Epithelial cell of prostate (primary cell): Measurements from ENCODE around the gene GTF2H4.

Experiments used
- DNase-seq: peaks from one replicate; pipeline ENCODE4 v3.0.0-alpha.2; 2011; ENCODE audit warnings: low read depth, low spot score
- H3K27ac ChIP-seq: fragments of 450-650 bp; 2 replicates; pipeline ENCODE4 v1.5.1; 2017; ENCODE audit warnings: mild to moderate bottlenecking

The GTF2H4 gene

DNA sequence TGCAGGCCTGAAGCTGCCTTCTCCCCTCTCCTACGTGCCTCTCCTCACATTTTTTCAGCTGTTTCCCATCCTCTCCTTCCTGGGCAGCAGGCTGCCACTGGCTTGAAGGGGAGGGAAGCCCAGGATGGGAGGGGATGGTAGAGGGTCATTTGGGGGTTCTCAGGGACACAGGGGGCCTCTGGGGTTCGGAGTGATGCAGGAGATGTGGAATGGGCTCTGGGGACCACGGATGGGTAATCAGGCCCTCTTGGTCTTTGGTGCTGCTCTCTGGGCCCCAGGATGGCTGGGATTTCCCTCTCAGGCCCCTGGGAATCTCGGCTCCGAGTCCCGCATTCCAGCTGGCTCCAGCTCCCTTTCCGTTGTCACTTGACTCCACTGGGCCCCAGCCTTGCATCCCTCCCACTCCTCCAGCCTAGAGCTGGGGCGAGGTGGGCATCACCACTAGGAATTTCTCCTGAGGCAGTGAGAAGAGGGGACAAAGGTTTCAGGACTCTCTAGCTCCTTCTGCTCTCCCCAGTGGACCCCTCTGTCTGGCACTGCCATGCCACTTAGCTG, 25.7 kb upstream of the GTF2H4 start:
- peak overlapping the region; percentile 99 for H3K27ac ChIP-seq
- no peak for DNase-seq

DNA sequence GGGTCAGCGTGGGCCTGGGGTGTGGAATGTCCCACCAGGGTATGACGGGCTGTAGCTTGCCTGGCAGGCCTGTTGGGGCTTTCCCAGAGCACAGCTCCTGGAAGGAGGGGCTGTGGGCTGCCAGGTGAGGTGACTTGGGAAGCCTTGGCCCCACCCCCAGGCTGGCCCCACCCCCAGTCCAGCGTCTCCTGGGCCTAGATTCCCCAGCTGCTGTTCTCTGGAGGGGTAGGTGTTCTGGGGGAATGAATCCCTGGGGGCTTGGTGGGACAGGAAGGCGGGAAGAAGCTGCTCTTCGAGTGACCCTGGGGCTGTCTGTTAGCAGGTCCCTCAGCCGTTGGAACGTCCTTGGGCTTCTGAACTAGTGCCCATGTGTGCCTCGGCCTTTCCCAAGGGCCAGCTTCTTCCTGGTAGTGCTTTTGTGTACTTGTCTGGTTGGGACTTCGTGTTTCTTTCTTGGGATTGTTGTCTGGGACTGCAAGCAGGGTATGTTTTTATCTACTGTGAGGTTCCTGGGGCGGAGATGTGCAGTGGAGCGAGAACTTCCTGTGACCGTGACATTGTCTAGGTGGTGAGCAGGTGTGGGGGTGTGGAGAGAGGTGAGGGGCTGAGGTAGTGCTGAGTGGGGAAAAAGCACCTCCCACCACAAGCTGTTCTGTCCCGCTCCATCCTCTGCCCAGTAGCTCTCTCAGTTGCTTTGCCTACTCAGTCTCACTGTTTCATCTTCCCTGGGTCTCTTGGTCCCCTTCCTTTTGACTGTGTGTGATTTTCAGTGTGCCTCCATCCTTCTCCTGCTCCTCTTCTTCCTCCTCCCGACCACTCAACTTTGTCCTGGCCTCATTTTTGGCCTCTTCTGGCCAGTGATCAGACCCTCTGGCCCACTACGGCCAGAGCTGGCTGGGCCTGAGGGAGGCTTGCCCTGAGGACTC, 25.0 kb upstream of the GTF2H4 start:
- H3K27ac ChIP-seq = peak overlapping the region; percentile 99
- DNase-seq = no peak

DNA sequence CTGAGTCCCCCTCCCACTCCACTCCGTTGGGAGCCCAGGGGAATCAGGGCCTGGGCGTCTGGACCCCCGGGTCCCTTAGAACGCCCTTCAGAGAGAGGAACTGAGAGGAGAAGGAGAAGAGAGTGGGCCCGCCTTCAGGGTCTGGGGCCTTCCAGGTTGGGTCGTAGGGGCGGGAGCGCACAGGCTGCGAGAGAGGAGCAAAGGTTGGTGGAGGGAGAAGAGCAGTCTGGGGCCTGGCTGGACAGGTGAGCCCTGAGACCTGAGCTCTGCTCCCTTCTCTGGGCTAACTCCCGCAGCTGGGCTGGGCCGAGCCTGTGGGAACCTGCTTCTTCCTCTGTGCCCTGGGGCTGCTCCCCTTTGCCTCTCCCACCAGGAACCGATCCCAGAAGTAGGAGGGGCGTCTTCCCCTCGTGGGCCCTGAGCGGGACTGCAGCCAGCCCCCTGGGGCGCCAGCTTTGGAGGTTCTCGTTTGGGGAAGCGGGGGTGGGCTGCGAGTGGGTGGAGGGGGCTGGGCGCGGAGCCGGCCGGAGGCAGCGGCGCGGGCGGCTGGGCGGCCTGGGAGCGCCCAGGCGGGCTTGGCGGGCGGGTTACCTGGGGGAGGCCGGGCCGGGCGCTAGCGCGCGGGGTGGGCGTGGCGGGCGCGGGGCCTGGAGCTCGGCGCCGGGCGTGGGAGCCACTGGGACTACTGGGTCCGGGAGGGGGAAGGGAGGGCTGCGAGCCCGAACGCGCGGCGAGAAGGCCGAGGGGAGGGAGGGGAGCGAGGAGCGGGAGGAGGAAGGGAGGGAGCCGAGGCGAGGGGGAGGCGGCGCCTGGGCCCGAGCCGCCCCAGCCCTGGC, 24.1 kb upstream of the GTF2H4 start, which contains the start of gene DDR1:
TSS of gene DDR1 (plus strand) at position 835 of the 836 bp plus-strand sequence. CDS start 4,211 bp downstream, outside the sequence.
- peak within 1 kb of the TSS; percentile 99 for H3K27ac ChIP-seq
- DNase-seq = no peak

DNA sequence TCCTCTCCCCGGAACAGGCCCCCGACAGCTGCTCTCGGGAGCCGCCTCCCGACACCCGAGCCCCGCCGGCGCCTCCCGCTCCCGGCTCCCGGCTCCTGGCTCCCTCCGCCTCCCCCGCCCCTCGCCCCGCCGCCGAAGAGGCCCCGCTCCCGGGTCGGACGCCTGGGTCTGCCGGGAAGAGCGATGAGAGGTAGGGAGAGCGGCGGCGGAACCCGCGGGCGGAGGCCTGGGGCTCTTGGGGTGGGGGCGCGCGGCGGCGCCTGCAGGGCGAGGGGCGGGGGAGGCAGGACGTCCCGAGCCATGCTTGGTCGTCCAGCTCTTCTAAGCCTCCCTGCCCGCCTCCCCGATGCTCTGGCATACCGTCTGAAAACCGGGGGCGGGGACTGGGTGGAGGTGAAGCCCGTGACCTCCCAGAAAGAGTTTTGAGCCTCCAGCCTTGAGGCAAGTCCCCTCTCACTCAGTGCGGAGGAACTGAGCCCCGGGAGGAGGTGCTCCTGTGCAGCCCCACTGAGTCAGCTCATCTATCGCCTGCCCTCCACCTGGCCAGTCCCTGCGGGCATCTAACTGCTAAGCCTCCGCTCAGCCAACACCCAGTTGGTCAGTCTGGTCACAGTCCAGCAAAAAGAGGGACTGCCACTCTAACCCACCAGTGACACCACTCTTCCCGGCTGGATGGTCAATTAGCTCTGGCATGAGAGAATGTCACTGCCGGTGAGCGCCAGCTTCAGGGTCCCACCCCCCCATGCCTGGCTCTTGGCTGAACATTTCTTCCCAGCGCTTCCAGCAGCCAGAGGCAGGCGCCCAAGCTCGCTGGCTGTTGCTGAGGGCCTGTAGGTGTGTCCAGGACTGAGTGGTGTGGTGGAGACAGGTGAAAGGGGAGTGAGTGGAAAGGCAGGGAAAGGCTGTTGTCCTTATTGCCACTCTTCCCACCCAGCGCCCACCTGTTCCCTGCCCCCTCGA, 23.2 kb upstream of the GTF2H4 start:
- no peak for DNase-seq
- peak overlapping the region; percentile 99 for H3K27ac ChIP-seq

DNA sequence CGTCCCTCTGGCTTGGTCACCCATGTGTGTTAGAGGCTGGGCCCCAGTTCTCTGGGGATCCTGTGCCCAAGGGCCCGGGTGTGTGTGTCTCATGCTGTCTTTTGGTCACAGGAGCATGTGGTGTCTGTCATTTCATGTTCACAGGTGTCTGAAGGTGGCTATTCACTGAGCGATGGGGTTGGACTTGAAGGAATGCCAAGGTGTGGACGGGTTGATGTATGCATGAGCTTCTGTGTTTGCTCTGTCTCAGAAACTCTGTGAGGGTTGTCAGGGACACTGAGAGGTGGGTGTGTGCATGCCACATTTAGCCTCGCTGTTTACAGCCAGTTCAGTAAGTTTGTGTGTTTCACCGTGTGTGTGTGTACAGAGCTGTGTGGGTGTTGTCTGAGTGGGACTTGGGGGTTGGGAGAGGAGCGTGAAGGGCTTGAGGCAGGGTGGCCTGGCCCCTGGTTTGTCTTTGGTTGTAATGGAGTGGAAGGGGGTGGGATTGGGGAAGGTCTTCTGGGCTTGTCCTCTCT, 22.5 kb upstream of the GTF2H4 start:
- DNase-seq = no peak
- peak overlapping the region; percentile 99 for H3K27ac ChIP-seq

DNA sequence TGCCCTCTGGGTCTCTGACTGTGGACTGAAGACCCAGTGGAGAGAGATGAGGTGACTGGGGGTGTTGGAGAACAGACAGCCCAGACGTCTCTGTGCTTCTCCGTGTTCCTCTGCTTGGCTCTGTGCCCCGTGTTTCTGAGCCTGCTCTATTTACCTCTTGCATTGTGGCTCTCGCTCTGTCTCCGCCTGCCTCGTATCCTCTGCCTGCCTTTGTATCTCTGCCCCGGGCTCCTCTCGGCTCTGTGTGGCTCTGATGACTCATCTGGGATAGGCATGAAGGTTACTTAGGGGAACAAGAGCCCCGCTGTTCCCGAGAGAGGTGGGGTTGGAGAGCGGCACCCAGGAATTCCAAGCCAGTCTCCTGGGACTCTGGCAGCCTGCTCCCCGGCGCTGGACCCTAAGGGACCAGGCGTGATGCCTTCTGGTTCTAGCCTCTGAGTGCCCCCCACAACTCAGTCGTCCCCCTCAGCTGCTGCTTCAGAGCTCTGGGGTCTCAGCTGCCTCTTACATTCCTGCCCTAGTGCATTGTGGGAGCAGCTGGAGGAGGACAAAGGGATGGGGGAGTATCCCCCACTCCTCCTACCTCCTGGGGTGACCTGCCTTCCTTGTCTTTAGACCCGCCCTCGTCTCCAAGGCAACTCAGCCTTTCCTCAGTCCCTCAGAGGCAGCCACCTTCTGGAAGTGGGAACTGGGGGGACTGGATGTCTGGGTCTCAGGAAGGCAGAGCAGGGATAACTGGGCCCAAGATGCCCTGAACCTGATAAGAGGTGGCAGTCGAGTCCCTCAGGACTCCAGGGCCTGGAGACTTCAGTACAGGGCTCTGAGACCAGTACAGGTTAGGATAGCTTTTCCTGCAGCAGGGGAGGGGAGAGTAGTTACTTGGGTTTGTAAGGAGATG, 21.8 kb upstream of the GTF2H4 start:
- no peak for DNase-seq
- H3K27ac ChIP-seq = peak overlapping the region; percentile 99

DNA sequence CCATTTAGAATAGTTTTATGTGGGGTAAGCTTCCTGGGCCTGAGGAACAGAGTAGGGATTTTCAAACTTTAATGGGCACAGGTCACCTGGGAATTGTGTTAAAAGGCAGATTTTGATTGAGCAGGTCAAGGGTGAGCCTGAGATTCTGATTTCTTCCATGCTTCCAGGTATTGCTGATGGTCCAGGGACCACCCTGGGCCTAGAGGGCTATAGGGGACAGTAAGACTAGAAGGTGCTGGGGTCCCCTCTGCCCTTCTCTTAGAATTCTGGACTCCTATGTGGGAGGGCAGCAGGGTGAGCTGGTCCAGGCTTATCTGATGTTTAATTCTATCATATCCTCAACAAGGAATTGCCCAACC, 21.1 kb upstream of the GTF2H4 start:
- no peak for DNase-seq
- H3K27ac ChIP-seq = peak overlapping the region; percentile 99

DNA sequence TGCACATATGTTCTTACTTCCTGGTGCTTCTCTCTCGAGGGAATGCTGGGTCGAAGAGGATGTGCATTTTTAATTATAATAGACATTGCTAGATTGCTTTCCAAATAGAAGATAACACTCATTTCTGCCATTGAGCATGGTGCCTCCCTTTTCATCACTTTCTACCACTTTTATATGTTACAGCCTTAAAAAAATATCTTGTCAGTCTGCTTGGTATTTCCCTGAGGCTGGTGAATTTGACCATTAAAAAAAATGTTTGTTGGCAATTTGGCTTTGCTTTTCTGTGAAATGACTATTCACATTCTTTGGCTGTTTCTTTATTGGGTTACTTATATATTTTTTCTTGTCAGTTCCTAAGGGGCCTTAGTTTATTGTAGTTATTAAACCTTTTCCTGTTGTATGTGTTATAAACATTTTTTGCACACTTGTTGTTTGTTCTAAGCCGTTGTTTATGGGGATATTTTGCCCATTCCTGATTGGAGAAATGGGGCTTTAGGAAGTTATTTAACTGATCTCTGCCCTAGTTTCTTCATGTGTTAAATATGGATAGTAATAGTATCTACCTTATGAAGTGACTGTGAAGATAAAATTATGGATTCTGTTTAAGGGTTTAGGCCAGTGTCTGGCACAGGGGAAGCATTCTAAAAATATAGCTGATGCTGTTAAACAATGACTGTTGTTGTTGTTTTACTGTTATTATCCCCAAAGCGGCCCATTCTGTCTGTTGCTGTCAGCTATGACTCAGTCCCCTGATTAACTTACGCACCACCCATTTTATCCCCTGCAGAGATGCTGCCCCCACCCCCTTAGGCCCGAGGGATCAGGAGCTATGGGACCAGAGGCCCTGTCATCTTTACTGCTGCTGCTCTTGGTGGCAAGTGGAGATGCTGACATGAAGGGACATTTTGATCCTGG, 19.8 kb upstream of the GTF2H4 start:
- H3K27ac ChIP-seq = peak overlapping the region; percentile 99
- DNase-seq = no peak

DNA sequence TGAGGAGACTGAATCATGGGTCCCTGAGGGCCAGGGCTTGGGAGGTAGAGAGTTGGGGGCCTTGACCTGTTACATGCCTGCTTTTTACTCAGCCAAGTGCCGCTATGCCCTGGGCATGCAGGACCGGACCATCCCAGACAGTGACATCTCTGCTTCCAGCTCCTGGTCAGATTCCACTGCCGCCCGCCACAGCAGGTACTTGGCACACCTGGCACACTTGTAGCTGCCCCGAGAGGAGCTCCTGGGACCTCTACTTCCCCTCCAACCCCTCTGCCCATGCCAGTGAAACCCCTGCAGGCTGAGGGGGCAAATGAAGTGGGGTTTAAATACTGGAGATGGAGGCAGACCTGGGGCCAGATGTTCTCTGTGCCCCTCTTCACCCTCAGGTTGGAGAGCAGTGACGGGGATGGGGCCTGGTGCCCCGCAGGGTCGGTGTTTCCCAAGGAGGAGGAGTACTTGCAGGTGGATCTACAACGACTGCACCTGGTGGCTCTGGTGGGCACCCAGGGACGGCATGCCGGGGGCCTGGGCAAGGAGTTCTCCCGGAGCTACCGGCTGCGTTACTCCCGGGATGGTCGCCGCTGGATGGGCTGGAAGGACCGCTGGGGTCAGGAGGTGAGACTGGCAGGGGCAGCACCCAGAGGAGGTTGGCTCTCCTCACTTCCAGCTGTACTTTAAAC, 19.1 kb upstream of the GTF2H4 start:
- peak overlapping the region; percentile 99 for H3K27ac ChIP-seq
- DNase-seq = no peak

DNA sequence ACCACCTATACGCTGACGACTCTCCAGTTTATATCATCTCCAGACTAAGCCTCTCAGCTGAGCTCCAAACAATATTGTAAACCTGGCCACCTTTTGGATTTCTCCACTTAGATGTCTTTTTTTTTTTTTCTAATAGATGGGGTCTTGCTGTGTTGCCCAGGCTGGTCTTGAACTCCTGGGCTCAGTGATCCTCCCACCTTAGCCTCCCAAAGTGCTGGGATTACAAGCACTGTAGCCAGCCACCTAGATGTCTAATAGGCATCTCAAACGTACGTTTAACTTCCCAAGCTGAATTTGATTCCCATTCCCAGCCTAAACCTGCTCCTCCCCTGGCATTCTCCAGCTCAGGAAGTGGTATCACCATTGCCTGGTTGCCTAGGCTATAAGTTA, 18.5 kb upstream of the GTF2H4 start:
- DNase-seq = no peak
- H3K27ac ChIP-seq = peak overlapping the region; percentile 99

DNA sequence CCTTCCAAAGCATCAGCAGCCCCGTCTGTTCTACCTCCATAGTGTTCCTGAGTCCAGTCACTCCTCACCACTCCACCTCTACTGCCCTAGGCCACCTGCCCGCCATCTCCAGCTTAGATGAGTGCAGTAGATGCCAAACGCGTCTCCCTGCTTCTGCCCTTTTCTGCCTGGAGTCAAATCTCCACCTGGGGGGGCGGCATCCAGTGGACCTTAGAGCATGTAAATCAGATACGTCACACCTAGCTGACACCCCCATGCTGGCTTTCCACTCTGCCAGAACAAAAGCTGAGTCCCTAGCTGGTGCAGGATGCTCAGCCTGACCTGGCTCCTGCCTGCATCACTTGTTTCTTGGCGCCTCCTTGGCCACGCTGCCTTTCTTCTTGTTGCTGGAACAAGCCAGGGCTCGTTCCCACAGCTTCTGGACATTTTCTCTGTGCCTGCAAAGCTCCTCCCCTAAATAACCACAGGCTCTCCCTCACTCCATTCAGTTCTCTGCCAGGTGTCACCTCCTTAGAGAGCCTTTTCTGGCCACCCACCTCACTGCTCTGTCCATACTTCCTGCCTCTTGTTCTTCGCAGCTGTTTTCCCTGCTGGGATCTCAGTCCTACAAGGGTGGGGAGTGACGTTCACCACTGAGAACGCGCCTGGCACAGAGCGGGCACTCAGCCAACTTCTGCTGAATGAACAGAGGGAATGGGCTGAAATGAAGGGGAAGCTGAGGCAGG, 17.9 kb upstream of the GTF2H4 start:
- peak overlapping the region; percentile 99 for H3K27ac ChIP-seq
- DNase-seq = no peak

DNA sequence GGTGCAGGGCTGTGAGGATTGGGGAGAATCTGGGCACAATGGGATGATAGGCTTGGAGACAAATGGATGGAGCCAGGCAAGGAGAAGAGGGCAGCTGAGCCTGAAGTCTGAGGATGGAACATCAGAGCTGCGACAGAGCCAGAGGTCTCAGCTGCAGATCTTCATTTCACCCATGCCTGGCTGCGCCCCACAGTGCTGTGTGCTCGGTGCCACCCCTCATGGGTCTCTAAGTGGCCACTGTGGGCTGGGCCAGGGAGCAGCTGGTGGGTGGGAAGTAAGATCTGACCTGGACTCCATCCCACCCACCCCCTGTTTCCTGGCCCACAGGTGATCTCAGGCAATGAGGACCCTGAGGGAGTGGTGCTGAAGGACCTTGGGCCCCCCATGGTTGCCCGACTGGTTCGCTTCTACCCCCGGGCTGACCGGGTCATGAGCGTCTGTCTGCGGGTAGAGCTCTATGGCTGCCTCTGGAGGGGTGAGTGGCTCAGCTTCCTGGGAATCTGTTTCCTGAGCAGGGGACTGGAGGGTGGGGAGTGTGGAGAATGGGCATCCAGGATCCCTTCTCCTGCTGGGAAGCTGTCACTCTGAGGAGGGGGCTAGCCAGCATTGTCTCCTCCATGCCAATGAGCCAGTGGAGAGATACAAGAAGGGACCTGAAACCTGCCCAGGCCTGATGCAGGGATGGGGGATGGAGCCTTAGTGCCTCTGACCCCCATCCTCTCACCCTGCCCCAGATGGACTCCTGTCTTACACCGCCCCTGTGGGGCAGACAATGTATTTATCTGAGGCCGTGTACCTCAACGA, 17.2 kb upstream of the GTF2H4 start:
- DNase-seq = no peak
- H3K27ac ChIP-seq = peak overlapping the region; percentile 99

DNA sequence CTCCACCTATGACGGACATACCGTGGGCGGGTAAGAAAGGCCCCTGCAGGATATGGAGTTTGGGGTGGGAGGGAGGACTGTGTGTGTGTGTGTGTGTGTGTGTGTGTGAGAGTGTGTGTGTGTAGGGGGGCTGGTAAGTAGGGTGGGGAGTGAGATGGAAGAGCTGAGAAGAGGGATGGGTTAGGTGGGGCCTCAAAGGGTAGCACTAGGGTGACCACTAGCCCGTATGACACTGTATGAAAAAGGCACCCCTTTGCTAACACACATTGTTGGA, 16.6 kb upstream of the GTF2H4 start:
- no peak overlapping the region for H3K27ac ChIP-seq

DNA sequence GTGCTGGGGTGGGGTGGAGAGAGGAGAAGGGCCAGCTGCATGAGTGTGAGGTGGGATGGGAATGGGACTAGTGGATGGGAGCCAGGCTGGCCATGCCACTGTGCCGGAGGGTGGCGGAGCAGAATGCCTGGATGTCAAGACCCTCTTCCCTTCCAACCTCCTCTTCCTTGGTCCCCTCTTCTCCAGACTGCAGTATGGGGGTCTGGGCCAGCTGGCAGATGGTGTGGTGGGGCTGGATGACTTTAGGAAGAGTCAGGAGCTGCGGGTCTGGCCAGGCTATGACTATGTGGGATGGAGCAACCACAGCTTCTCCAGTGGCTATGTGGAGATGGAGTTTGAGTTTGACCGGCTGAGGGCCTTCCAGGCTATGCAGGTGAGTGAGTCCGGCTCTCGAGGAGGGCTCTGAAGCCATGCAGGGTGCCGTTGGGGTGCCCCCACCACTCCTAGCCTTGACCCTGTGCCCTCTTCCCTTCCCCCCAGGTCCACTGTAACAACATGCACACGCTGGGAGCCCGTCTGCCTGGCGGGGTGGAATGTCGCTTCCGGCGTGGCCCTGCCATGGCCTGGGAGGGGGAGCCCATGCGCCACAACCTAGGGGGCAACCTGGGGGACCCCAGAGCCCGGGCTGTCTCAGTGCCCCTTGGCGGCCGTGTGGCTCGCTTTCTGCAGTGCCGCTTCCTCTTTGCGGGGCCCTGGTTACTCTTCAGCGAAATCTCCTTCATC, 16.0 kb upstream of the GTF2H4 start:
- H3K27ac ChIP-seq = no peak overlapping the region
- DNase-seq = no peak

More for the DNA sequence above, 16.6 kb upstream of the GTF2H4 start:
- DNase-seq = no peak

DNA sequence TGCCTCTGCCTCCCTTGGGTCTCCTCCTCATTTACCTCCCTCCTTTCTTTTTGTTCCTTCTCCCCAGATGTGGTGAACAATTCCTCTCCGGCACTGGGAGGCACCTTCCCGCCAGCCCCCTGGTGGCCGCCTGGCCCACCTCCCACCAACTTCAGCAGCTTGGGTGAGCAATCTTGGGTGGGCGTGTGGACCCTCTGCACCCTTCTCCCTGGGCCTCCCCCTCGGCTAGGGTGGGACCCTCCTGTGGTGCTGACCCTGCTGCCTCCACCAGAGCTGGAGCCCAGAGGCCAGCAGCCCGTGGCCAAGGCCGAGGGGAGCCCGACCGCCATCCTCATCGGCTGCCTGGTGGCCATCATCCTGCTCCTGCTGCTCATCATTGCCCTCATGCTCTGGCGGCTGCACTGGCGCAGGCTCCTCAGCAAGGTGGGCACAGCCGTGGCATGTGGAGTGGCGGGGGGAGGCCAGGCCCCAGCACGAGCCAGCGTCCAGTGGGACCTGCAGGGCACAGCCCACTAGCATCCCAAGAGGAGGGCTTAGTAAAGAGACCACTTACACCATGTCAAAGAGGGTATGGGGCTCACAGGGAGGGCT, 14.9 kb upstream of the GTF2H4 start:
- no peak for DNase-seq

More for the DNA sequence above, 14.9 kb upstream of the GTF2H4 start:
- no peak overlapping the region for H3K27ac ChIP-seq
